Left ventricle myocardium inferior (tissue), 1 donor: ENCODE results near the gene ELMO1. TPM values are rescaled to one million over a fixed set of nuclear protein-coding genes. Genes with fewer than 3 reads are reported as not detected.

ENCODE experiments used
- DNase-seq: peaks from one replicate; pipeline ENCODE4 v3.0.0-alpha.2; 2020
- H3K27ac ChIP-seq: fragments of 200-600 bp; replicated peaks from 2 replicates; pipeline ENCODE4 v1.8.0; 2021
- H3K27me3 ChIP-seq: fragments of 200-600 bp; 2 replicates; pipeline ENCODE4 v1.8.0; 2021; ENCODE audit warnings: low read depth
- H3K36me3 ChIP-seq: fragments of 200-600 bp; 2 replicates; pipeline ENCODE4 v1.8.0; 2021
- H3K4me1 ChIP-seq: fragments of 200-600 bp; 2 replicates; pipeline ENCODE4 v1.8.0; 2021
- H3K4me3 ChIP-seq: fragments of 200-600 bp; 2 replicates; pipeline ENCODE4 v1.8.0; 2021; ENCODE audit warnings: mild to moderate bottlenecking, moderate library complexity
- H3K9me3 ChIP-seq: fragments of 200-600 bp; replicated peaks from 2 replicates; pipeline ENCODE4 v1.8.0; 2021
- intact Hi-C: fragments of 100-400 bp; cut with micrococcal nuclease; formaldehyde crosslinking; loops from one replicate; pipeline ENCODE4 v1.11.0; 2022
- total RNA-seq: library from RNA; stranded (reverse); fragmentation: NEBNext Ultra II Directional; extraction: Animal tissue kit (Norgen Biotek cat#: 25700); gene quantifications from one replicate; pipeline ENCODE4 v1.2.1, GENCODE V29; 2021
- TF ChIP-seq, protein P1 (sequence below): fragments of 200-600 bp; IDR thresholded peaks from 2 replicates; pipeline ENCODE4 v1.8.0; 2021; ENCODE audit warnings: antibody characterized with exemption, mild to moderate bottlenecking, borderline replicate concordance
- donor health status: DM: no; HTN: yes; CAD: no; lungs with severe emphysema.

Gene ELMO1
- total RNA-seq, 1 donor from 2014 or later = 10.0 TPM

DNA sequence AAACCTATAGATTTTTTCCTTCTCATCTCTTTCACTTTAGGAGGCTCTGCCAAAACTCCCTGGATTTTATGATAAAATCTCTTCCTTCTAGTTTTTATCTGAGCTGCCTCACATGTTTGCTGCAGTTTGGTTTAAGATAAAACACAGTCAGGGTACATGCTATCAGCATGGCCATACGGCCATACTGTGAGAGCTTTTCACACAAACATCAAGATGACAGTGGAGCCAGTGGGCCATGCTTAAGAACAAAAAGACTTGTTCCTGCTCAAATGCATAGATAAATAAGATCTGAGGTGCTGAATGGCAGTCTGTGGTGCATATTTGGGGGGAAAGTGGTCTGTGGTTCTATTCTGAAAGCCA is 91.0 kb downstream of the ELMO1 start:
- intact Hi-C loops = no loop called here
- TF ChIP-seq, protein P1, sequence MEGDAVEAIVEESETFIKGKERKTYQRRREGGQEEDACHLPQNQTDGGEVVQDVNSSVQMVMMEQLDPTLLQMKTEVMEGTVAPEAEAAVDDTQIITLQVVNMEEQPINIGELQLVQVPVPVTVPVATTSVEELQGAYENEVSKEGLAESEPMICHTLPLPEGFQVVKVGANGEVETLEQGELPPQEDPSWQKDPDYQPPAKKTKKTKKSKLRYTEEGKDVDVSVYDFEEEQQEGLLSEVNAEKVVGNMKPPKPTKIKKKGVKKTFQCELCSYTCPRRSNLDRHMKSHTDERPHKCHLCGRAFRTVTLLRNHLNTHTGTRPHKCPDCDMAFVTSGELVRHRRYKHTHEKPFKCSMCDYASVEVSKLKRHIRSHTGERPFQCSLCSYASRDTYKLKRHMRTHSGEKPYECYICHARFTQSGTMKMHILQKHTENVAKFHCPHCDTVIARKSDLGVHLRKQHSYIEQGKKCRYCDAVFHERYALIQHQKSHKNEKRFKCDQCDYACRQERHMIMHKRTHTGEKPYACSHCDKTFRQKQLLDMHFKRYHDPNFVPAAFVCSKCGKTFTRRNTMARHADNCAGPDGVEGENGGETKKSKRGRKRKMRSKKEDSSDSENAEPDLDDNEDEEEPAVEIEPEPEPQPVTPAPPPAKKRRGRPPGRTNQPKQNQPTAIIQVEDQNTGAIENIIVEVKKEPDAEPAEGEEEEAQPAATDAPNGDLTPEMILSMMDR = no peak
- Histone ChIP-seq H3K4me1 (peaks cover 75% of the 10 kb centered on the region), H3K27ac (peak overlapping the region; percentile 90), H3K9me3 (peaks cover 8% of the 10 kb centered on the region), H3K36me3 (no peaks in the 10 kb centered on the region), H3K4me3 (no peak overlapping the region), H3K27me3 (no peaks in the 10 kb centered on the region)
- no peak for DNase-seq

DNA sequence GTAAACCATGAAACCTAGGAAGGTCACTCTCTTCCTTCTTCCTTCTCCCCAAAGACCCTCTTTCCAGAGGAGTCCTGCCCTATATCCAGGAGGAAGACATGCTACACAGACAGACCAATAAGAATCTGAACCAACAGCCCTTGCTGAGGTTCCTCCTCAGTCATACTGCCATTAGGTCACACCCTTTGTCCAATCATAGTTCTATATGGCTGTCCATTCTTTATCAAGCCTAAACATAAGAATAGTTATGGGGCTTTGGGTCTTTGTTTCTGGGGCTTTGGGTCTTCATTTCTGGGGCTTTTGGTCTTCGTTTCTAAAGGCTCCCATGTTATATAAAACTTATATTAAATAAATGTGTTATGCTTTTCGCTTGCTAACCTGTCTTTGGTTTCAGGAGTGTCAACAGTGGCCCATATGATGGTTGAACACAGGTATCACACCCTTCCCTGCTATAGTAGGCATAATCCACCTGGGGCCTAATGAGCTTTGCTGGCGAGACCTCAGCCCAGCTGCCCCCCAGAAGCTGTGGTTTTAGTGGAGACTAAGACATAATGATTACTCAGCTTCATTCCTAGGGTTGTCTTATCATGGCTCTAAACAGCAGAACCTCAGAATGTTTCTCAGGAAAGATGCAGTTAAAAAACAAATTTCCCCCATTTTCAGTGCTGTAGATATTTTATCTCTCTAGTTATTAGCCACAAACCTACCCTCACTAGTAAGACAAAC is 91.6 kb downstream of the ELMO1 start:
- TF ChIP-seq, protein P1 = no peak
- peaks cover 81% of the 10 kb centered on the region for H3K4me1 ChIP-seq
- peaks cover 8% of the 10 kb centered on the region for H3K9me3 ChIP-seq
- no peak overlapping the region for H3K4me3 ChIP-seq
- intact Hi-C loops = no loop called here
- DNase-seq = no peak
- no peaks in the 10 kb centered on the region for H3K36me3 ChIP-seq
- peak overlapping the region; percentile 90 for H3K27ac ChIP-seq
- no peaks in the 10 kb centered on the region for H3K27me3 ChIP-seq

DNA sequence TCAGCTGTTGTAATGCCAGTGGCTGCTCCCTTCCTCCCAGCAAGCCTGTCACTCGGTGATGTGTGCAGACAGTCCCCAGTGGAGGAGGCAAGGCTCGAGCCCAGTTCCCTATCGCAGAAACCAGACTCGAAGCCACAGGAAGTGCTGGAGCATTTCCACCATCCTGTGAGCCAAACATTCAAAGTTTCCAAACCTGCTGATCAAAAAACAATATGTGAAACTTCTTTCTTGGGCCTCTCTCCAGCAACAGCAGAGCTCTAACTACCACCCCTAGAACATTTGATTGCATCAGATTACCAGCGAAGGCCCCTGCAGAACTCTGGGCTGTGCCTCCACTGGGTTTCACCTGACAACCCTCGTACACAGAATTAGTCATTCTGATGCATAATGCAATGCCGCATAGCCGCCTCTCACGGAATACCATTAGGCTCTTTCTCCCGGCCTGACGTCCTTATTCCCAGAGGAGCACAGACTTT is 94.0 kb downstream of the ELMO1 start:
- DNase-seq = peak; percentile 79
- Histone ChIP-seq H3K36me3 (no peaks in the 10 kb centered on the region), H3K9me3 (peaks cover 8% of the 10 kb centered on the region), H3K27me3 (no peaks in the 10 kb centered on the region), H3K27ac (peak overlapping the region; percentile 90), H3K4me3 (peak overlapping the region; percentile 17), H3K4me1 (peaks cover 97% of the 10 kb centered on the region)
- intact Hi-C loops = no loop called here
- TF ChIP-seq, protein P1 = peak; percentile 9

DNA sequence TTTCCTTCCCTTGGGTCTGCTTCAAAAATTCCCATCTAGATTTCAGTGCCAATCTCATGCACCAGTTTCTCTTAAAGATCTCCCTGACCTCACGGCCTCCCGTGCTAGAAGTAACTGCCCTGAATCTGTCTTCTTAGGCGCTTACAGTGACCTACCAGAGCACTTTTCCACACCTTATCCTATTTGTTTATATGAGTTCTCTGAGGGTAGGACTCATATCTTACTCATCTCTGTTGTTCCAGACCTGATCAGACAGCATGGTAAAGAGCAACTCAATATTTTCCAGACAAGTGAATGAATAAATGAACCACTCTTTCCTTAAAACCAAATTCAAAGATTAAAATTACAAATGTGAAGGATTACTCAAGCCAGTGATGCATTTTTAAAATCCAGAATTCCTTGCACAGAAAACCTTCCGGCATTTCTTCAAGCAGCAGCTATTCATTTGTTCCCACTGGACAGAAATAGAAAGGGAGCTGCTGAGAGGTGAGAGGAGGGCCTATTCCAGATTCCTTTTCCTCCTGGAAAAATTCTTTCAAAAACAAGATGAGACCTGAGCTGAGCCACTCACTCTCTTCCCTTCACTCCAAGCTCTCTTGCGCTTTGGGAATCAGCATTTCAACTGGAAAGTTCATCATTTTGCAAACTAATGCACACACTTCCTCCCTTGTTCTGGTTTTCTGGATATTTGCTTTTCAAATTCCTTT is 94.6 kb downstream of the ELMO1 start:
- Histone ChIP-seq H3K4me1 (peaks cover 91% of the 10 kb centered on the region), H3K4me3 (peak overlapping the region; percentile 36), H3K27me3 (no peaks in the 10 kb centered on the region), H3K36me3 (no peaks in the 10 kb centered on the region), H3K9me3 (peaks cover 8% of the 10 kb centered on the region), H3K27ac (peak overlapping the region; percentile 90)
- DNase-seq = no peak
- TF ChIP-seq, protein P1 = no peak
- intact Hi-C loops = no loop called here

DNA sequence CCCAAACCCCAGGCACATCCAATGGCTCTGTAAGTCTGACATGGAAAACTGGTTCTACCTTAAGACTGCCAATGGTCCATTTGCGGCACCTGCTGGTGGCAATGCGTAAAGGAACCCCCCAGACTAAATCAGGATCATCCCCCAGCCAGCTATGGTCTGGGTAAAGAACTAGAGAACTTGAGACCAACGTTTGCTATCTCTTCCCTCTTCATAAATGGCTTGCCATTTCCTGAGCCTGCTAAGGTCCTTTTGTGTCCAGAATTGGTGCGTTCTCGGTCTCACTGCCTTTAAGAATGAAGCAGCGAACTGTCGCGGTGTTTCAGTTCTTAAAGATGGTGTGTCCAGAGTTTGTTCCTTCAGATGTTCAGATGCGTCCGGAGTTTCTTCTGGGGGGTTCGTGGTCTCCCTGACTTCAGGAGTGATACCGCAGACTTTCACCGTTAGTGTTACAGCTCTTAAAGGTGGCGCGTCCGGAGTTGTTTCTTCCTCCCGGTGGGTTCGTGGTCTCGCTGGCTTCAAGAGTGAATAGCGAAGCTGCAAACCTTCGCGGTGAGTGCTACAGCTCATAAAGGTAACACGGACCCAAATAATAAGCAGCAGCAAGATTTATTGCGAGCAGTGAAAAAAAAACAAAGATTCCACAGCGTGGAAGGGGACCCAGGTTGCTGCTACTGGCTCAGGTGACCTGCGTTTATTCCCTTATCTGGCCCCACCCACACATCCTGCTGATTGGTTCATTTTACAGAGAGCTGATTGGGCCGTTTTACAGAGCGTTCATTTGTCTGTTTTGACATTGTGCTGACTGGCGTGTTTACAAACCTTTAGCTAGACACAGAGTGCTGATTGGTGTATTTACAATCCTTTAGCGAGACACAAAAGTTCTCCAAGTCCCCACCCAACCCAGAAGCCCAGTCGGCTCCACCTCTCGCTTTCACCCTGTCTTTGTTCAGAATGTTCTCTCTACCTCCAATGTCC is 95.4 kb downstream of the ELMO1 start:
- Histone ChIP-seq H3K9me3 (peaks cover 8% of the 10 kb centered on the region), H3K4me3 (peak overlapping the region; percentile 36), H3K36me3 (no peaks in the 10 kb centered on the region), H3K27me3 (no peaks in the 10 kb centered on the region), H3K27ac (peak overlapping the region; percentile 90), H3K4me1 (peaks cover 85% of the 10 kb centered on the region)
- no peak for DNase-seq
- intact Hi-C loops = no loop called here
- TF ChIP-seq, protein P1 = peak; percentile 14
